Lower lobe of right lung (tissue), 2 donors: ENCODE results near the gene EVC. TPM values are rescaled to one million over a fixed set of nuclear protein-coding genes. Genes with fewer than 3 reads are reported as not detected.
"Not testable (repeated sequence)": the region's sequence is repeated elsewhere in the genome, so short reads cannot be mapped to it uniquely, and the experiment has no call there.

Experiments used
- ATAC-seq, 2 donors: fragments of 200-7000 bp; cut with Tn5 transposase; one replicate each; pipeline ENCODE4 v1.9.1; 2020 to 2022; ENCODE audit warnings: mild to moderate bottlenecking in 2 of 2, moderate library complexity in 2 of 2
- DNase-seq: peaks from one replicate; pipeline ENCODE4 v3.0.0-alpha.2; 2020
- H3K27ac ChIP-seq: fragments of 200-600 bp; one replicate; pipeline ENCODE4 v1.8.0; 2022
- H3K27me3 ChIP-seq: fragments of 200-600 bp; one replicate; pipeline ENCODE4 v1.8.0; 2022; ENCODE audit warnings: low read depth
- H3K36me3 ChIP-seq: fragments of 200-600 bp; one replicate; pipeline ENCODE4 v1.8.0; 2022; ENCODE audit warnings: mild to moderate bottlenecking
- H3K4me1 ChIP-seq: fragments of 200-600 bp; one replicate; pipeline ENCODE4 v1.8.0; 2022
- H3K4me3 ChIP-seq: fragments of 200-600 bp; one replicate; pipeline ENCODE4 v1.8.0; 2022; ENCODE audit warnings: mild to moderate bottlenecking
- H3K9me3 ChIP-seq: fragments of 200-600 bp; one replicate; pipeline ENCODE4 v1.8.0; 2022
- intact Hi-C: fragments of 100-400 bp; cut with DNase I; formaldehyde crosslinking; loops from one replicate; pipeline ENCODE4 v1.11.0; 2022
- total RNA-seq: library from RNA; stranded (reverse); fragmentation: NEBNext Ultra II Directional; extraction: Animal tissue kit (Norgen Biotek cat#: 25700); gene quantifications from one replicate; pipeline ENCODE4 v1.2.1, GENCODE V29; 2021
- TF ChIP-seq, protein P1 (sequence below): fragments of 200-600 bp; IDR thresholded peaks from one replicate; pipeline ENCODE4 v1.8.0; 2022; ENCODE audit warnings: antibody characterized with exemption, mild to moderate bottlenecking
- donor health status: DM: no; HTN: yes; CAD: no; lungs with severe emphysema.

Gene EVC
- total RNA-seq, 1 donor from 2014 or later: 24.3 TPM

DNA sequence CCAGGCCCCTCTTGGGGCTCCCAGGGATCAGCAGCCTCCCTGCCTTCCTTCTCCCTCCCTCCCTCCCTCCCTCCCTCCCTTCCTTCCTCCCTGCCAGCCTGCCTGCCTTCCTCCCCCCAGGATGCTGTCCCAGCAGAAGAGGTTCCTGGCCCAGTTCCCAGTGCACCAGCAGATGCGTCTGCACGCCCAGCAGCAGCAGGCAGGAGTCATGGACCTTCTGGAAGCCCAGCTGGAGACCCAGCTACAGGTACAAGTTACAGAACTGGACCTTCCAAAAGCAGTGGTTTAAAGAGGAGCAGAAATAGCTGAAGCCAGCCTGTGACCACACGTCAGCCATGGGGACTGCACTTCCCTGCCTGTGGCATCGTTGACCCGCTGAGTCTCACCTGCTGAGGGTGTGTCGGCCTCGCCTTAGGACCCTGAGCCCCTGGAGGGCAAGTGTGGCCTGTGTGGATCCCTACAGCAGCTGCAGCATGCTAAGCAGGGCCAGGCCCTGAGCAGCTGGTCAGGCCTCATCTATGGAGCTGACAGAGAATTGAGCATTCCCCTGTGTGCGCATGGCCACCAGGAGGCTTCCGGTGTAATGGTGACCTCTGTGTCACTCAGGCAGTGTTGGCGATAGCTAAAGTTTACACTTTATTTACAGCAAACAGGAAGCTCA is 97.2 kb downstream of the EVC start:
- intact Hi-C loops: no loop called here
- ATAC-seq (no peak), DNase-seq (no peak)
- Histone ChIP-seq H3K4me3 (no peak overlapping the region), H3K36me3 (peaks cover 54% of the 10 kb centered on the region), H3K27me3 (no peaks in the 10 kb centered on the region), H3K9me3 (no peaks in the 10 kb centered on the region), H3K27ac (no peak overlapping the region), H3K4me1 (no peaks in the 10 kb centered on the region)
- TF ChIP-seq, protein P1, sequence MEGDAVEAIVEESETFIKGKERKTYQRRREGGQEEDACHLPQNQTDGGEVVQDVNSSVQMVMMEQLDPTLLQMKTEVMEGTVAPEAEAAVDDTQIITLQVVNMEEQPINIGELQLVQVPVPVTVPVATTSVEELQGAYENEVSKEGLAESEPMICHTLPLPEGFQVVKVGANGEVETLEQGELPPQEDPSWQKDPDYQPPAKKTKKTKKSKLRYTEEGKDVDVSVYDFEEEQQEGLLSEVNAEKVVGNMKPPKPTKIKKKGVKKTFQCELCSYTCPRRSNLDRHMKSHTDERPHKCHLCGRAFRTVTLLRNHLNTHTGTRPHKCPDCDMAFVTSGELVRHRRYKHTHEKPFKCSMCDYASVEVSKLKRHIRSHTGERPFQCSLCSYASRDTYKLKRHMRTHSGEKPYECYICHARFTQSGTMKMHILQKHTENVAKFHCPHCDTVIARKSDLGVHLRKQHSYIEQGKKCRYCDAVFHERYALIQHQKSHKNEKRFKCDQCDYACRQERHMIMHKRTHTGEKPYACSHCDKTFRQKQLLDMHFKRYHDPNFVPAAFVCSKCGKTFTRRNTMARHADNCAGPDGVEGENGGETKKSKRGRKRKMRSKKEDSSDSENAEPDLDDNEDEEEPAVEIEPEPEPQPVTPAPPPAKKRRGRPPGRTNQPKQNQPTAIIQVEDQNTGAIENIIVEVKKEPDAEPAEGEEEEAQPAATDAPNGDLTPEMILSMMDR: no peak

DNA sequence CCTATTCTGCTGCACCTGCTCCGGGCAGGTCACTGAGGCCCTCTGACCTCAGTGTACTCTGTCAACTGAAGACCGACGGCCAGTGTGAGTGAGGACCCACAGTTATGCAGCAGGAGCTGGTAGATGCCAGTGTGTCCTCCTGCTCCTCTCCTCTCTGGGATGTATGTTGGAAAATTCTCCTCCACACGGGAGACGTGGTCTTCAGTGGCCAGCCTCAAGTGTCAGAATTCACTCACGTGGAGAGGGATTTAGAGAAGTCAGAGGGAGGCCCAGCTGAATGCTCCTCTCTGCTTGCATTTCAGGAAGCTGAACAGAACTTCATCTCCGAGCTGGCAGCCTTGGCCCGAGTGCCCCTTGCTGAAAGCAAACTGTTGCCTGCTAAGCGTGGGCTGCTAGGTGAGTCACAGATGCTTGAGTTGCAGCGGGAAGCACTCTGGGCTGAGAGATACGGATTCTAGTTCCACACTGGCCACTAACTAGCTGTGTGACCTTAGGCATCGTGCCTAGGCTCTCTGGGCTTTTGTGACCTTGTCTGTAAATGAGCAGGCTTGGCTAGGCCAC is 98.3 kb downstream of the EVC start:
- DNase-seq: no peak
- H3K36me3 ChIP-seq: peaks cover 53% of the 10 kb centered on the region
- H3K9me3 ChIP-seq: no peaks in the 10 kb centered on the region
- H3K27me3 ChIP-seq: no peaks in the 10 kb centered on the region
- no peak overlapping the region for H3K4me3 ChIP-seq
- no peaks in the 10 kb centered on the region for H3K4me1 ChIP-seq
- TF ChIP-seq, protein P1: no peak
- ATAC-seq: no peak
- H3K27ac ChIP-seq: no peak overlapping the region
- intact Hi-C loops: no loop called here

DNA sequence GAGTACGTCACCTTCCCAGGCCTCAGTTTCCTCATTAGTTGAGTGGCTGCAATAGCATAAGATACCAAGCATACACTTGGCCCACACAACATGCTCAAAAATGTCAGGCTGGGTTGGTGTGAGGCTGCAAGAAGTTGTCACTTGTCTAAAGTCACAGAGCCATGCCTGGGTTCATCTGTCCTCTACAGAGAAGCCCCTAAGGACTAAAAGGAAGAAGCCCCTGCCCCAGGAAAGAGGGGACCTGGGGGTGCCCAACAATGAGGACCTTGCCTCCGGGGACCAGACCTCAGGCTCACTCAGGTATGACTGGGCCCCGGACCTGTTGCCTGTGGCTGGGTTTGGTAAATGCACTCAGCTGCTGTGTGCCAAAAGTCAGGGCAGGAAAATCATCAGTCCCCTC is 99.2 kb downstream of the EVC start:
- intact Hi-C loops: no loop called here
- no peak for DNase-seq
- peaks cover 45% of the 10 kb centered on the region for H3K36me3 ChIP-seq
- H3K27ac ChIP-seq: no peak overlapping the region
- TF ChIP-seq, protein P1: no peak
- H3K27me3 ChIP-seq: no peaks in the 10 kb centered on the region
- no peaks in the 10 kb centered on the region for H3K4me1 ChIP-seq
- no peaks in the 10 kb centered on the region for H3K9me3 ChIP-seq
- ATAC-seq: no peak
- no peak overlapping the region for H3K4me3 ChIP-seq

DNA sequence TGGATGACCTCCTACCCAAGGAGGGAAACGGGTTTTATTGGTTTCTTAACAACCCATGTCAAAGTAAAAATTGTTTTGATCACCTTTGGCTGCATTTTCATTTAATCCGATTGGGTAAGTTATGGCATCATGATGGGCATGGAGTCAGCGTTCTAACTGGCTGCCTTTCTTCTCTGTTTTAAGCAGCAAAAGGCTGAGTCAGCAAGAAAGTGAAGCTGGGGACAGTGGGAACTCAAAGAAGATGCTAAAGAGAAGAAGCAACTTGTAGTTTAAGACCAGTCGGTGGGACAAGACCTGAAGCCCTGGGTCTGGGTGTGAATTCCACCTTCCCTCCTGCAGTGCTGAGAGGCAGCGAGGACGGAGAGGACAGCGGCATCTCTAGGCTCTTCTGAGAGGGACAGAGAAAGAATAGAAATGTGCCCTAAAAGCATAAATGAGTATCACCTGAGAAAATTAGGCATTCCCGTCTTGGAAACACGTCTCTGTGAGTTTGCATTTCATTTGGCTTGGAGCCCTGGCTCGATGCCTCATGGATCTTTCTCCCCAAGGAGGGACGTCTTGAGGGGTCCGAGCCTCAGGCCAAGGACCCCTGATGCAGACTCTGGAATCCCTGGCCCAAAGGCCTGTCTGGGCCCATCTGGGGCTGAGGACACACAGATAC is 99.9 kb downstream of the EVC start:
- Histone ChIP-seq H3K9me3 (no peaks in the 10 kb centered on the region), H3K36me3 (peaks cover 40% of the 10 kb centered on the region), H3K4me1 (no peaks in the 10 kb centered on the region), H3K4me3 (no peak overlapping the region), H3K27ac (no peak overlapping the region), H3K27me3 (no peaks in the 10 kb centered on the region)
- ATAC-seq (no peak), DNase-seq (no peak)
- TF ChIP-seq, protein P1: no peak
- intact Hi-C loops: no loop called here

DNA sequence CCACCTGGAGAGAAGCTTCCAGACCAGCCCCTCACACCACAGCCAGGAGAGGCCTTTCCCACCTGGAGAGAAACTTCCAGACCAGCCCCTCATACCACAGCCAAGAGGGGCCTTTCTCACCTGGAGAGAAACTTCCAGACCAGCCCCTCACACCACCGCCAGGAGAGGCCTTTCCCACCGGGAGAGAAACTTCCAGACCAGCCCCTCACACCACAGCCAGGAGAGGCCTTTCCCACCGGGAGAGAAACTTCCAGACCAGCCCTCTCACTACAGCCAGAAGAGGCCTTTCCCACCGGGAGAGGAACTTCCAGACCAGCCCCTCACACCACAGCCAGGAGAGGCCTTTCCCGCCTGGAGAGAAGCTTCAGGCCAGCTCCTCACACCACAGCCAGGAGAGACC is 101.1 kb downstream of the EVC start:
- peaks cover 40% of the 10 kb centered on the region for H3K36me3 ChIP-seq
- DNase-seq, H3K27ac ChIP-seq: not testable (repeated sequence)

More for the DNA sequence above, 101.1 kb downstream of the EVC start:
- ATAC-seq, H3K27me3 ChIP-seq, intact Hi-C loops, H3K9me3 ChIP-seq, H3K4me3 ChIP-seq, H3K4me1 ChIP-seq: not testable (repeated sequence)
